GM12878 (cell line): ENCODE measurements around the gene ZWILCH. TPM values are rescaled to one million over a fixed set of nuclear protein-coding genes. Genes with fewer than 3 reads are reported as not detected.

Experiments
- ATAC-seq: fragments of 200-7000 bp; cut with Tn5 transposase; 3 replicates; pipeline ENCODE4 v1.9.1; 2020; ENCODE audit warnings: mild to moderate bottlenecking, moderate library complexity
- BruUV-seq: library from RNA; stranded (reverse); fragments of 400-500 nt; replicated peaks from 2 replicates; lab custom pipeline; 2021; lab: Mats Ljungman, UMichigan
- CTCF ChIA-PET: fragments of 300-600 bp; sonication (Branson Sonifier 250); formaldehyde crosslinking; extraction: SDS; loops from one replicate; lab custom pipeline; 2021; ENCODE audit warnings: inconsistent platforms; lab: Yijun Ruan, JAX
- POLR2A ChIA-PET: fragments of 350-600 bp; formaldehyde crosslinking; extraction: SDS; loops from one replicate; lab custom pipeline; 2021; ENCODE audit warnings: inconsistent platforms; lab: Charles Lee
- RAD21 ChIA-PET: fragments of 300-600 bp; sonication (Branson Sonifier 250); formaldehyde crosslinking; loops from one replicate; lab custom pipeline; 2023; ENCODE audit warnings: antibody characterized with exemption; ENCODE audit not compliant: unreplicated experiment; lab: Charles Lee
- SMC1A ChIA-PET: fragments of 300-600 bp; sonication (Branson Sonifier 250); formaldehyde crosslinking; loops from one replicate; lab custom pipeline; 2023; ENCODE audit not compliant: unreplicated experiment, uncharacterized antibody; lab: Charles Lee
- DNase-seq: peaks from one replicate; pipeline ENCODE4 v3.0.0-alpha.2; 2011; ENCODE audit warnings: low read depth, low spot score
- FAIRE-seq: peaks from 3 replicates; lab custom pipeline; 2011; peaks lifted over from hg19 to GRCh38; lab: Jason Lieb, UNC
- H2AFZ ChIP-seq: 2 replicates; pipeline ENCODE4 v1.6.0; 2011; ENCODE audit warnings: low read depth, low read length, control low read depth; ENCODE audit not compliant: control insufficient read depth
- H3K27ac ChIP-seq: 2 replicates; pipeline ENCODE4 v1.5.1; 2011; ENCODE audit warnings: control low read depth; ENCODE audit not compliant: control insufficient read depth, insufficient read depth
- H3K27me3 ChIP-seq, 2 experiments: replicated peaks in 1 of 2; 2 replicates each; pipeline versions ENCODE4 v1.6.0 to v1.6.1; 2011; ENCODE audit warnings: low read length in 1 of 2; ENCODE audit not compliant: control insufficient read depth in 2 of 2, insufficient read depth in 2 of 2
- H3K36me3 ChIP-seq, 2 experiments: 2 replicates each; pipeline ENCODE4 v1.5.1; 2011; ENCODE audit warnings: low read length in 1 of 2; ENCODE audit not compliant: control insufficient read depth in 2 of 2, insufficient read depth in 2 of 2
- H3K4me1 ChIP-seq: 2 replicates; pipeline ENCODE4 v1.6.1; 2011; ENCODE audit warnings: mild to moderate bottlenecking, low read length, moderate library complexity, mixed read lengths; ENCODE audit not compliant: control insufficient read depth, insufficient read depth
- H3K4me2 ChIP-seq: 2 replicates; pipeline ENCODE4 v1.6.0; 2011; ENCODE audit warnings: control low read depth; ENCODE audit not compliant: control insufficient read depth, insufficient read depth
- H3K4me3 ChIP-seq: fragments of 200-600 bp; sonication (generic); 2 replicates; pipeline ENCODE4 v1.5.1; 2016
- H3K79me2 ChIP-seq: 2 replicates; pipeline ENCODE4 v1.6.0; 2011; ENCODE audit warnings: low read length; ENCODE audit not compliant: control insufficient read depth, insufficient read depth
- H3K9ac ChIP-seq: 2 replicates; pipeline ENCODE4 v1.8.0; 2011; ENCODE audit warnings: low read length, control low read depth, mixed read lengths; ENCODE audit not compliant: control insufficient read depth, insufficient read depth
- H3K9me3 ChIP-seq: replicated peaks from 3 replicates; pipeline ENCODE4 v1.5.1; 2011; ENCODE audit warnings: mild to moderate bottlenecking, low read length; ENCODE audit not compliant: control insufficient read depth, insufficient read depth
- H4K20me1 ChIP-seq: 2 replicates; pipeline ENCODE4 v1.6.0; 2011; ENCODE audit not compliant: control insufficient read depth, insufficient read depth
- ATF2 ChIP-seq: IDR thresholded peaks from 2 replicates; pipeline ENCODE4 v1.6.1; 2012; ENCODE audit warnings: low read length, inconsistent platforms
- ATF7 ChIP-seq: fragments of 450-650 bp; IDR thresholded peaks from 2 replicates; pipeline ENCODE4 v1.6.1; 2016; ENCODE audit warnings: low read depth, mild to moderate bottlenecking
- CBX3 ChIP-seq: fragments of 200-600 bp; sonication (generic); IDR thresholded peaks from 2 replicates; pipeline ENCODE4 v1.6.1; 2016; ENCODE audit warnings: low read depth, borderline replicate concordance
- CEBPB ChIP-seq, 2 experiments: fragments of 150-350 bp in 1 of 2; IDR thresholded peaks; 2 replicates each; pipeline ENCODE4 v1.6.1; 2012 to 2014; ENCODE audit warnings: low read depth in 2 of 2, low read length in 2 of 2, borderline replicate concordance in 1 of 2, inconsistent platforms in 1 of 2
- CHD1 ChIP-seq: IDR thresholded peaks from 2 replicates; pipeline ENCODE4 v1.6.1; 2012; ENCODE audit warnings: low read depth, low read length, improper control_type of control experiment
- CUX1 ChIP-seq: IDR thresholded peaks from 2 replicates; pipeline ENCODE4 v1.6.1; 2012; ENCODE audit warnings: improper control_type of control experiment, low read depth, low read length; ENCODE audit not compliant: insufficient replicate concordance
- EZH2 ChIP-seq: IDR thresholded peaks from 2 replicates; pipeline ENCODE4 v1.6.1; 2012; ENCODE audit warnings: low read depth, mild to moderate bottlenecking, control low read depth, inconsistent platforms, low read length, borderline replicate concordance; ENCODE audit not compliant: control insufficient read depth
- IKZF1 ChIP-seq: fragments of 450-650 bp; conservative IDR thresholded peaks from 2 replicates; pipeline ENCODE4 v1.6.1; 2017; ENCODE audit warnings: antibody characterized with exemption, mild to moderate bottlenecking
- POLR2A ChIP-seq: IDR thresholded peaks from 2 replicates; pipeline ENCODE4 v1.6.1; 2011; ENCODE audit warnings: low read depth, mild to moderate bottlenecking, low read length
- SIN3A ChIP-seq: IDR thresholded peaks from 2 replicates; pipeline ENCODE4 v1.6.1; 2012; ENCODE audit warnings: low read depth, low read length, improper control_type of control experiment
- SPI1 ChIP-seq: IDR thresholded peaks from 2 replicates; pipeline ENCODE4 v1.6.1; 2011; ENCODE audit warnings: low read depth, mild to moderate bottlenecking, low read length, moderate library complexity, borderline replicate concordance; ENCODE audit not compliant: insufficient read depth
- SREBF2 ChIP-seq: IDR thresholded peaks from 2 replicates; pipeline ENCODE4 v1.6.1; 2012; ENCODE audit warnings: mild to moderate bottlenecking, low read length
- ZBTB4 ChIP-seq: fragments of 450-650 bp; formaldehyde crosslinking; IDR thresholded peaks from 2 replicates; pipeline ENCODE4 v1.4.0; 2022; ENCODE audit warnings: mild to moderate bottlenecking, moderate library complexity
- ZNF217 ChIP-seq: fragments of 450-650 bp; IDR thresholded peaks from 2 replicates; pipeline ENCODE4 v1.6.1; 2017; ENCODE audit warnings: antibody characterized with exemption, mild to moderate bottlenecking
- WGBS: methylation state at CpG from one replicate; pipeline ENCODE4 v1.1.6; 2016; ENCODE audit warnings: low lambda C conversion rate; ENCODE audit not compliant: insufficient replicate concordance, insufficient coverage; ENCODE audit errors: missing lambda C conversion rate; 5-methylcytosine and 5-hydroxymethylcytosine counted together
- in situ Hi-C: fragments of 300-500 bp; cut with MboI; formaldehyde crosslinking; loops from 9 replicates; pipeline ENCODE4 v1.14.3; 2018; ENCODE audit warnings: mixed read lengths
- intact Hi-C: fragments of 100-400 bp; cut with micrococcal nuclease; formaldehyde crosslinking; loops from one replicate; pipeline ENCODE4 v1.14.2; 2022; ENCODE audit not compliant: unreplicated experiment
- polyA plus RNA-seq, 11 experiments: library from polyadenylated mRNA; depleted of rRNA in 4 of 11; unstranded in 6 of 11; stranded (reverse) in 5 of 11; fragments of >200 nt; fragmentation: Nextera tagmentation in 4 of 11; fragmentation: Illumina TruSeq in 1 of 11; extraction: Ambion mirVana in 4 of 11; extraction: Trizol in 1 of 11; gene quantifications; 1 replicate in 1 of 11; 2 replicates in 10 of 11; pipeline versions ENCODE4 v1.2.1 to v1.2.3, GENCODE V29; 2011 to 2016; ENCODE audit warnings: inconsistent platforms in 2 of 11, missing spikeins in 2 of 11, low read depth in 1 of 11
- total RNA-seq, 4 experiments: library from RNA; depleted of rRNA in 3 of 4; stranded (reverse); fragments of >200 nt in 3 of 4; fragmentation: Illumina TruSeq in 1 of 4; extraction: Trizol in 1 of 4; gene quantifications; 2 replicates each; pipeline versions ENCODE4 v1.2.1 to v1.2.3, GENCODE V29; 2013 to 2021

Gene ZWILCH
- total and polyA plus RNA-seq, 10 of the 15 experiments (the other 5 are each of a cell fraction or from before 2014, with no cell fraction given), result 15.6 to 73.9 (median 32.4) TPM

GRCh38 chr15:66565141-66565641 is 60.1 kb downstream of the ZWILCH start (continued):
- no peak for TF ChIP-seq CHD1
- TF ChIP-seq ATF7, result no peak
- TF ChIP-seq EZH2, result no peak
- no peak for TF ChIP-seq CEBPB (IDR thresholded peaks at IDR 0.05; ENCODE audit: borderline replicate concordance in 1 of 2, low read depth in 2 of 2, low read length in 2 of 2)
- no peak for TF ChIP-seq ZBTB4 (CRISPR knock-in tag)
- TF ChIP-seq POLR2A, result no peak

- FAIRE-seq, result no peak
- TF ChIP-seq IKZF1, result no peak
- no peak for TF ChIP-seq CUX1
- TF ChIP-seq SPI1, result no peak
- no peak for TF ChIP-seq ATF2
- no peak for TF ChIP-seq ZNF217
- TF ChIP-seq CBX3, result no peak
- TF ChIP-seq SREBF2, result no peak
- no peak for TF ChIP-seq SIN3A
Observed at GRCh38 chr15:66565741-66566144, 60.6 kb downstream of the ZWILCH start, which contains the start of gene LCTL. Gene LCTL, minus strand, starts transcription at chr15:66565998. Its CDS starts 633 bp downstream, at chr15:66565365.

More at GRCh38 chr15:66565741-66566144, 60.6 kb downstream of the ZWILCH start, which contains the start of gene LCTL:
- in situ Hi-C loops, result no loop called here
- DNase-seq (no peak), ATAC-seq (no peak)
- peak within 1 kb of the TSS; percentile 64 for H3K4me2 ChIP-seq
- H3K79me2 ChIP-seq, result no peaks in the 10 kb centered on the region
- no peak within 1 kb of the TSS for H3K9ac ChIP-seq
- no TSS peak for BruUV-seq
- no peak within 1 kb of the TSS for H3K27ac ChIP-seq
- SMC1A ChIA-PET, result interaction anchor here (1.1 kb wide), 1 partner anchor 60 kb away, joined by 3 read pairs; no protein-coding TSS in a partner anchor
- no peaks in the 10 kb centered on the region for H3K27me3 ChIP-seq
- RAD21 ChIA-PET, result no interaction called here
- CTCF ChIA-PET, result interaction anchor here (1.5 to 1.7 kb wide), 2 partner anchors 9 to 35 kb away, joined by 5 read pairs; no protein-coding TSS in a partner anchor
- WGBS, result 77% methylated on average over 12 of the region's 14 CpGs
- H3K4me1 ChIP-seq, result no peaks in the 10 kb centered on the region
- POLR2A ChIA-PET, result no interaction called here
- peak within 1 kb of the TSS; percentile 82 for H2AFZ ChIP-seq
- intact Hi-C loops, result loop anchor here (2.0 kb wide), 1 partner anchor 63 kb away; no protein-coding TSS in a partner anchor
- H3K36me3 ChIP-seq, result no peaks in the 10 kb centered on the region
- H4K20me1 ChIP-seq, result no peaks in the 10 kb centered on the region
- H3K9me3 ChIP-seq, result no peaks in the 10 kb centered on the region
- H3K4me3 ChIP-seq, result no peak within 1 kb of the TSS
